GM12872 (cell line): ENCODE data around the gene WWTR1.

Experiments
- TF ChIP-seq, protein P1 (sequence below): IDR thresholded peaks from 3 replicates; pipeline ENCODE4 v1.5.1; 2011; ENCODE audit warnings: low read depth, mild to moderate bottlenecking, low read length, moderate library complexity; ENCODE audit not compliant: insufficient read depth

The WWTR1 gene

DNA sequence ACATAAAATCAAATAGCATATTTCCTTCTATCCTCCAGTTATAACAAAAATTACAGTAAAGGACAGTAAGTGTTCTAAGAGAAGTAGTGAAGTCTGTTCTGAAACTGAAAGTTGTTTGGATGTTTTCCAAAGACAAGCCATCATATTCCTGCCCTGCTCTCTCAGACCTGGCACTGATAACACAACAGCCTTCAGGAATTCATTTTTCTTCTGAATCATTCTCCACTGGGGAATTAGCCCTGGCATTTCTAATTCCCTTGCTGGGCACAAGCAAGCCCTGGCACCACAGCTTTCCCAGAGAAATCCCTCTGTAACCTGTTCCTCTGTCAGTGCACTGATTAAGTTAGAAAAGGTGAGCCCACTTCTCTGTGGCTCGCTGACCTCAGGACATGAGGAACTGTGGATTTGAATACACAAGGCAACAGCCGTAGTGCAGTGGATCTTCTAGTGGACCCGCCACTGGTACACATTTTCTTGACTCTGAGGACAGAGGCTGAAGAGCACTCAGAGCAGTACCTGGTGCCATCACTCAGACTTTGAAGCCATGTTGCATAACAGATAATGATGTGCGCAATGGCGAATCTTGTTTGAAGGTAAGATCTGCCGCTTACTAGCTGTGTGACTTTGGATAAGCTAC is 61.6 kb downstream of the WWTR1 start:
- TF ChIP-seq, protein P1, sequence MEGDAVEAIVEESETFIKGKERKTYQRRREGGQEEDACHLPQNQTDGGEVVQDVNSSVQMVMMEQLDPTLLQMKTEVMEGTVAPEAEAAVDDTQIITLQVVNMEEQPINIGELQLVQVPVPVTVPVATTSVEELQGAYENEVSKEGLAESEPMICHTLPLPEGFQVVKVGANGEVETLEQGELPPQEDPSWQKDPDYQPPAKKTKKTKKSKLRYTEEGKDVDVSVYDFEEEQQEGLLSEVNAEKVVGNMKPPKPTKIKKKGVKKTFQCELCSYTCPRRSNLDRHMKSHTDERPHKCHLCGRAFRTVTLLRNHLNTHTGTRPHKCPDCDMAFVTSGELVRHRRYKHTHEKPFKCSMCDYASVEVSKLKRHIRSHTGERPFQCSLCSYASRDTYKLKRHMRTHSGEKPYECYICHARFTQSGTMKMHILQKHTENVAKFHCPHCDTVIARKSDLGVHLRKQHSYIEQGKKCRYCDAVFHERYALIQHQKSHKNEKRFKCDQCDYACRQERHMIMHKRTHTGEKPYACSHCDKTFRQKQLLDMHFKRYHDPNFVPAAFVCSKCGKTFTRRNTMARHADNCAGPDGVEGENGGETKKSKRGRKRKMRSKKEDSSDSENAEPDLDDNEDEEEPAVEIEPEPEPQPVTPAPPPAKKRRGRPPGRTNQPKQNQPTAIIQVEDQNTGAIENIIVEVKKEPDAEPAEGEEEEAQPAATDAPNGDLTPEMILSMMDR, result no peak

DNA sequence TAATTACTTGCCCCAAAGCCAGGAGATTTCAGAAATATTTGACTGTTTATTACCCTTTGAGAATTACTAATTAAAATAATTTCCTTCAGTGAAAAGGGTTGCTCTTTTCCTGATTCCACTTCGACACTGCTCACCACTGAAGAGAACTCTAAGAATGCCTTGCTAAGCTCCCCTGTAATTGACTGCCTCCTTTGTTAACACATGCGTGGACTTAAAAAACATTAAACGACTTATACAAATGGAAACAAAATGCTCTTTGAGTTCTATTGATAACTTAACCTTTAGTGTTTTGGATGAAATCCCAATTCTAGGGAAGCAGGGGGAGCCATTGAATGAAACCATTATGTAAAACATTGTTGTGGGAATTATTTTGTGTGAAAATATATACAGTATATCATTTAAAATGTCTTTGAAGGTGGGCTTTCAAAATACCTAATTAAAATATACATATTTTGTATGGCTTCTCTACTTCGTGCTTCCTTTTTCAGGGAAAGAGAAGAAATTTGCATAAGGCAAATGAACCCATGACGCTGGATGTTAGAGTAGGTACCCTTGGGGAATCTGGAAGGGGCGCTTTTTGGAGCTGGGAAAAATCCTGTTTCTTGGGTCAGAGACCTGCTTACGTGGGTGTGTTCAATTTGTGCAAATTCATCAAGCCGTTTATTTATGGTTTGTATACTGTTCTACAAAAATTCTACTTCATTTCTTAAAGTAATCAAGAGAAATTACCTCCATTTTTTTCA is 64.2 kb downstream of the WWTR1 start:
- TF ChIP-seq, protein P1, result no peak

DNA sequence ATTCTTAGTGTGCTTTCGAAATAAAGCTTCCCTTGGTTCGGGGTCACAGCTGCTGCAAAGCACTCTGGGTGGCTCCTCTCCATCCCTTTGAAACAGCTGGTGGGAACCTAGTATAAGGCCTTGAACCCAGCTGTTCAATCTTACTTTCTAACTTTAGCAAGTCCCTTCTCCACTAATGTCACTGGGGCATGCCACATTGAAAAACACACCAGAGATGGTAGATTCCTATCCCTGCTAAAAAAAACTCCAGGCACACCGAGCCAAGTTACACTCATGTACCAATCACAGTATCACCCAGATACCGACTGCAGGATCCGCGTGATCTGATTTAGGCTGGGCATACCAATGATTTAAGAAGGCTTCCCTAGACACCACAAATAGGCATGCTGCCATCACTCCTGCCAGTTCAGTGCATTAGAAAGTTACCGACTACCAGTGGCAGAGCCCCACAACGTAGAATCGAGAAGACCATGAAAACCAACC is 65.0 kb downstream of the WWTR1 start:
- TF ChIP-seq, protein P1, result no peak

DNA sequence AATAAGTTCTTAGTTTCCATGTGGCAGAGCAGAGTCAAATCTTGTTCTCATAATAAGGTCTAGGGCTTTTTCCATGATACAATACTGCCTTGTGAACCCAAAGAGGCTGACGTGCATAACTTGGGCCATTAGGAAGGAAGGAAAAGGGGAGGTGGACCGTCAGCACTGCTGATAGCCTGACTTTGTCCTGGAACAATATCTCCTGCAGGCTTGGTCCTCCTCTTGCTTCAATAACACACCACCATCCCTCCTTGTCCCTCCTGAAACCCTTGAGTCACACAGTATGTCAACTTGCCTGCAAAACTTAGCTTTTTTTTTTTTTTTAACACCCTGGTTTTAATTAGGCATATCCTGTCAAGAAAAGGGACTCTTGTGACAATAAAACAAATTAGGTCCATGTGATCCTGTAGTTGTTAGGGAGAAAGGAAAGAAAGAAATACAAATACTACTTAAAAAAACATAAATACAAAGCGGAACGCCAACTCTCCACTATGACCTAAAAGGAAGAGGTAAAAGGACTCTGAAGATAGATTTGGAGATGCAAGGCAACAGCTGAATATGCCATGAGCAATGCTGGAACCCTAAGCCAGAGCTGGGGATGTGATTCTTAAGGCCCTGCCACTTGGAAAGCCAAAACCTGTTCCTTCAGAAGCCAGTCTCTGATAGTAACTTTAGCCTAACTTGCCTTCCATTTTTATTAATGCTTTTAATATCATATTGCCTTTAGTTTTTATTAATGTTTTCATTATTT is 67.0 kb downstream of the WWTR1 start:
- TF ChIP-seq, protein P1, result no peak

DNA sequence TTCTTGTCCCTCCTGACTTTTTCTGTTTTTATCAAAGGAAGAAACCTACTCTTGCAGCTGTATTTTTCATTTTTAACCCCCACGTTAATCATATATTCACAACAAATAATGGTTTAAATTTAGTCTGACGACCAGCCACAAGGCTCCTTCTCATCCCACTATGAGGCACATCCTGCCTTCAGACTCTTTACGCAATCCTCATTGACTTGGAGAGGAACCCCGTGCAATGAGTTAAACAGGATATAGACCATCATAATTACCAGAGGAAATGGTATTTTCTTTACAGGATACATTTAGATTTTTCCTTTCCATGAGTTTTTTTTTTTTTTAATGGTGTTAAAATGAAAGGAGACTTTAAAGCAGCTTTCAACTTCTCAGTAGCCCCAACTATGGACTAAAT is 68.5 kb downstream of the WWTR1 start:
- TF ChIP-seq, protein P1, result no peak

DNA sequence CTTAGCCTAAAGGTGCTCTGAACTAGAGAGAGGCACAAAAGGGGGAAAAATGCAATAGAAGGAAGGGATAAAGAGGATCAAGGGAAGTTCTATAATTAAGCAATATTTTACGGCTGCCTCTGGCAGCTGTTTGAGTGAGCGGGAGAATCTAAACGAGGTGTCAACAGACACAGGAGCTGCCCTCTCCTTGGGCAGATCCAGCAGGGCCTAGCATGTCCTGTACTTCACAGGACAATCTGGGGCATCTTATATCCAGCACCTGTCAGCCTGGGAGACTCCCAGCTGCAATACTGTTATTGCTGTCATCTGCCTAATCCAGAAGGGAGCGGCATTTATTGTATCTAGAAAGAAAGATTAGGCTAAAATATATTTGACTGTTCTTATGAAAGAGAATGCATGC is 68.9 kb downstream of the WWTR1 start:
- TF ChIP-seq, protein P1, result no peak

DNA sequence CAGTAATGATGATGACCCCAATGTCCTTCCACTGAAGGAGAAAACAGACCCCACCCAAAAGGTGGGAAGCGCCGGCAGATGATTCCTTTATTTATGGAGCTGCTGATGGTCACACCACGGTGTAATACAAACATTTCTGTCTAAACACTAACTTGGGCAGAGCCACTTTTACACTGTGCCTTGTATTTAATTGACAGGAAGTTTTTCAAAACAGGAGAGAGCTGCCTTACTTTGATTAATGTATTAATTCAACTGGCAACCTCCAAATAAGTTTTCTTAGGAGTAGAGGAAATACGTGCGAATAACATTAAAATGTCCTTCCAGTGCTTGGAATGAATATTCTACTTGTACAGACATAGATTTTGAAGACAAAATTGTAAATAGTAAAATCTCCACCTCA is 70.4 kb downstream of the WWTR1 start:
- TF ChIP-seq, protein P1, result no peak
